ENCODE measurements around the gene TRAF3. TPM values are rescaled to one million over a fixed set of nuclear protein-coding genes. Genes with fewer than 3 reads are reported as not detected.

Gene TRAF3
- total RNA-seq, 4 donors from 2014 or later = 5.5 to 14.7 (median 6.9) TPM

DNA sequence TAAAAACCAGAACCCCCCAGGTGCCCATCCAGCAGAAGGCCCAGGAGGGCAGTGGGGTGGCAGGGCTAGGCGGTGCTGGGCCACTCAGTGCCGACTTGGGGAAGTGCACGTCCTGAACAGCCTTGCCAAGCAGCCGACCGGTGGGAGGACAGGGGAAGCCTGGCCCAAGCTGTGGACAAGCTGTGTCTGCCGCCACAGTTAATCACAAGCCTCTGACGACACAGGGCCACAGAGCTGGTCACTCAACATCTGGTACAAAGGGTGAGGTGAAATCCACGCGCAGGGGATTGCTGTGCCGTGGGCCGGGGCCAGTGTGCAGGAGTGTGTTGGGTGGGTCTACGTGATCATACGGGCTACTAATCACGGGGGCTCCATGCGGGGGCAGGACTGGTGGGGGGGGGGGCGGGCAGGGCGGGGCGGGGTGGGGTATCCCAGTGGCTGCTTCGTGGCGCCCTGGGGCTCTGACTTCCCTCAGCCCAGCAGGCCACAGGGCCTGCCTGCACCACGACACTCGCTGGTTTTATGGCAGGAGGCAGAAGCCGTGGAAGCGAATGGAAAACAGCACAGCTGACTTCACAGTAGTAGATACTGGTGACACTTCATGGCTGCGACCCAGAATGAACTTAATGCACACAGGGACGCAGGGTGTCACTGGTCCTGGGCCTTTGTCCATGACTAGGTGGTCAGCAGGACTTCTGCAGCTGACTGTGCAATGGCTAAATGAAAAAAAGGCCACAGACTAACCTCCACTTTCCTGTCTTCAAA, 155.4 kb downstream of the TRAF3 start:
- DNase-seq = no peak
- TF ChIP-seq, protein P1, sequence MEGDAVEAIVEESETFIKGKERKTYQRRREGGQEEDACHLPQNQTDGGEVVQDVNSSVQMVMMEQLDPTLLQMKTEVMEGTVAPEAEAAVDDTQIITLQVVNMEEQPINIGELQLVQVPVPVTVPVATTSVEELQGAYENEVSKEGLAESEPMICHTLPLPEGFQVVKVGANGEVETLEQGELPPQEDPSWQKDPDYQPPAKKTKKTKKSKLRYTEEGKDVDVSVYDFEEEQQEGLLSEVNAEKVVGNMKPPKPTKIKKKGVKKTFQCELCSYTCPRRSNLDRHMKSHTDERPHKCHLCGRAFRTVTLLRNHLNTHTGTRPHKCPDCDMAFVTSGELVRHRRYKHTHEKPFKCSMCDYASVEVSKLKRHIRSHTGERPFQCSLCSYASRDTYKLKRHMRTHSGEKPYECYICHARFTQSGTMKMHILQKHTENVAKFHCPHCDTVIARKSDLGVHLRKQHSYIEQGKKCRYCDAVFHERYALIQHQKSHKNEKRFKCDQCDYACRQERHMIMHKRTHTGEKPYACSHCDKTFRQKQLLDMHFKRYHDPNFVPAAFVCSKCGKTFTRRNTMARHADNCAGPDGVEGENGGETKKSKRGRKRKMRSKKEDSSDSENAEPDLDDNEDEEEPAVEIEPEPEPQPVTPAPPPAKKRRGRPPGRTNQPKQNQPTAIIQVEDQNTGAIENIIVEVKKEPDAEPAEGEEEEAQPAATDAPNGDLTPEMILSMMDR (IDR thresholded peaks at IDR 0.05 in 4 of 5, conservative IDR thresholded peaks at IDR 0.05 in 1 of 5) = no peak
- no peak for TF ChIP-seq POLR2A (IDR thresholded peaks at IDR 0.05)
- intact Hi-C loops (cut with DNase I; ENCODE audit: low total_unique reads) (no loop called here), in situ Hi-C loops (cut with MboI; ENCODE audit: low sequenced_read_pairs in 4 of 4) (no loop called here)
- Histone ChIP-seq H3K27ac (no peak overlapping the region), H3K27me3 (peaks cover 29 to 31% (median 31%) of the 10 kb centered on the region in 3 donors), H3K9me3 (no peaks in the 10 kb centered on the region), H3K4me1 (peaks cover 14 to 17% of the 10 kb centered on the region in 2 donors), H3K36me3 (peaks cover 0 to 18% of the 10 kb centered on the region in 2 donors), H3K4me3 (no peak overlapping the region)
- ATAC-seq = no peak

DNA sequence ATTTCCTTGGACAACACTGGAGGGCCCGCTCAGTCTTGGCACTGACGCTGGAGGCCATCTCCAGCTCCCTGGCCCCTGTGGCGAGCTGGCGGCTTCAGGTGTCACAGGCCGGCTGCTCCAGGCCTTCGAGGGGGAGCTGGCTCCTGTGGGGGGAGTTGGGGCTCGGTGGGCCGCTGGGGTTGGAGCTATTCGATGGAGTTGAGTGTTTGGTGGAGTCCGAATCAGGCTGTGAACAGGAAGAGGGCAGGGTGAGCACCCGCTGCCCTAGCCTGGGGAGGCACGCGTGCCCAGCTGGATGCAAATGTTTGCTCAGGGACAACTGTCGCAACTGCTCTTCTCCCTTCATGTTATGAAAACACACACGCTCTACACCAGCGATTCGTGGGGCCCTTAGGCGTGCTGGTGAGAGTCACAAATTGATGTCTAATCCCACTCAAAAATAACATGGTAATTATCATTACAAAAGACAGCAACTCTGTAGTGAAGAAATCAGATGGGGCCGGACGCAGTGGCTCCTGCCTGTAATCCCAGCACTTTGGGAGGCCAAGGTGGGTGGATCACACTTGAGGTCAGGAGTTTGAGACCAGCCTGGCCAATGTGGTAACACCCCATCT, 156.5 kb downstream of the TRAF3 start:
- Histone ChIP-seq H3K27ac (no peak overlapping the region), H3K27me3 (peaks cover 18 to 22% (median 20%) of the 10 kb centered on the region in 3 donors), H3K4me3 (no peak overlapping the region), H3K36me3 (peaks cover 0 to 24% of the 10 kb centered on the region in 2 donors), H3K4me1 (peaks cover 11 to 12% of the 10 kb centered on the region in 2 donors), H3K9me3 (no peaks in the 10 kb centered on the region)
- intact Hi-C loops (cut with DNase I; ENCODE audit: low total_unique reads) = no loop called here
- no peak for DNase-seq
- in situ Hi-C loops (cut with MboI; ENCODE audit: low sequenced_read_pairs in 4 of 4) = no loop called here
- no peak for ATAC-seq
- TF ChIP-seq, protein P1 (IDR thresholded peaks at IDR 0.05 in 4 of 5, conservative IDR thresholded peaks at IDR 0.05 in 1 of 5) = no peak
- TF ChIP-seq POLR2A (IDR thresholded peaks at IDR 0.05) = no peak

DNA sequence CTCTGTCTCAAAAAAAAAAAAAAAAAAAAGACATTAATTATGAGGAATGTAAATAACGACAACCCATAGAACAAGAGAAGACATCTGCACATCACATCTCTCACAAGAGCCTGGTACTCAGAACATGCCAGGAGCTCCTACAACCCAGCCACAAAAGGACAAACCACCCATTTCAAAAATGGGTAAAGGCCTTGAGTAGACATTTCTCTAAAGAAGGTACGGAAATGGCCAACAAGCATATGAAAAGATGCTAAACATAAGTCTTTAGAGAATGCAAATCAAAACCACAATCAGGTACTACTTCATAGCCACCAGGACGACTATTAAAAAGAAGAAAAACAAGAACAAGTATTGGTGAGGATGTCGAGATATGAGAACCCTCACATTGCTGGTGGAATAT, 158.5 kb downstream of the TRAF3 start:
- DNase-seq (no peak), ATAC-seq (no peak)
- in situ Hi-C loops (cut with MboI; ENCODE audit: low sequenced_read_pairs in 4 of 4) = no loop called here
- Histone ChIP-seq H3K9me3 (no peaks in the 10 kb centered on the region), H3K36me3 (peaks cover 0 to 37% of the 10 kb centered on the region in 2 donors), H3K4me1 (no peaks in the 10 kb centered on the region), H3K27ac (no peak overlapping the region), H3K4me3 (no peak overlapping the region), H3K27me3 (peaks cover under 1 to 2% (median 2%) of the 10 kb centered on the region in 3 donors)
- intact Hi-C loops (cut with DNase I; ENCODE audit: low total_unique reads) = no loop called here
- TF ChIP-seq, protein P1 (IDR thresholded peaks at IDR 0.05 in 4 of 5, conservative IDR thresholded peaks at IDR 0.05 in 1 of 5) = no peak

DNA sequence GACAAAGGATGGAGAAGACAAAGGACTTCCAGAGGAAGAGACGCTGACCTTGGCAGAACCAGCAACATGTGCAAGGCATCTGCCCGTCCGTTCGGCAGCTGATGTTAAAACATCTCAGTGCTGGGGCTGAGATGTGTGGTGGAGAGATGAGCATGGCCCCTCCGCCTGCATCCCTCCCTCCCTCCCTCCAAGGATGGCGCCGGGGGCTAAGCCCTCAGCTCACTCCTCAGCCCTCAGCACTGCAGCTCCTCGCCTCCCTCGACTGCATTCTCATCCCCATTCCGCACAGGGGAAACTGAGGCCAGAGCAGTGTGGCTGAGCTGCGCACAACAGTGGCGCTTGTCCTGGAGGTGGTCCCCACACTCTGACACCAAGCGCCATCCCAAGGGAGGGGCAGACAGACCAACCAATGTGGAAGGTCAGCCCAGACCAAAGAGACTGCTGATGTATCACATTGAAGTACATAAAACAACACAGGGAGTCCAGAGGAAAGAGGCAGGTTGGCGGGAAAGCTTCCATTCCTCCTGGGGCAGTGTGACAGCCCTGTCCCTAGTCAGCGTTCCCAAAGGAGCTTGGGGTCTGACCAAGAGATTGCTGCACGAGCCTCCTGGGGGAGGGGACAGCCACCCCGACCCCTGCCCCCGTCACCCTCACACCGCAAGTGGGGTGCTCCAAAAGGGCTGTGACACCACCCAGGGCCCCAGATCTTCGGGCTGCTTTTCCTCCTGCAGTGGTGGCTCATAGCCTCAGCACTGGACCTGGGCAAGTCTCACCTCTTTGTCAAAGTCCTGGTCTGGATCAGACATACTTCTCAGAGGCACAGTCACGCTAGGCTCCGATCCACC, 160.3 kb downstream of the TRAF3 start:
- Histone ChIP-seq H3K9me3 (no peaks in the 10 kb centered on the region), H3K4me1 (no peaks in the 10 kb centered on the region), H3K36me3 (peaks cover 0 to 47% of the 10 kb centered on the region in 2 donors), H3K27me3 (no peaks in the 10 kb centered on the region), H3K4me3 (no peak overlapping the region), H3K27ac (no peak overlapping the region)
- no peak for TF ChIP-seq POLR2A (IDR thresholded peaks at IDR 0.05)
- TF ChIP-seq, protein P1 (IDR thresholded peaks at IDR 0.05 in 4 of 5, conservative IDR thresholded peaks at IDR 0.05 in 1 of 5) = no peak
- ATAC-seq (no peak), DNase-seq (no peak)
- in situ Hi-C loops (cut with MboI; ENCODE audit: low sequenced_read_pairs in 4 of 4) = no loop called here
- intact Hi-C loops (cut with DNase I; ENCODE audit: low total_unique reads) = no loop called here
